Measurements from ENCODE around the gene ARHGAP10.
A peak's percentile ranks its signal among the peaks of the same experiment; 100 is the strongest.
"Not testable (repeated sequence)": the region's sequence is repeated elsewhere in the genome, so short reads cannot be mapped to it uniquely, and the experiment has no call there.

The ARHGAP10 gene

GRCh38 chr4:147847751-147848590 is 116.1 kb downstream of the ARHGAP10 start:
- no peak for DNase-seq (ENCODE audit: low read depth)

- no peak for DNase-seq (ENCODE audit: low read depth)
These were observed 116.7 kb downstream of the ARHGAP10 start for GRCh38 chr4:147848634-147849033.

- DNase-seq (ENCODE audit: low read depth), result no peak
These were observed 119.2 kb downstream of the ARHGAP10 start for GRCh38 chr4:147851135-147851534.

- no peak for DNase-seq (ENCODE audit: low read depth)
These were observed 121.8 kb downstream of the ARHGAP10 start for GRCh38 chr4:147853706-147854105.

- DNase-seq (ENCODE audit: low read depth), result no peak
These were observed 122.3 kb downstream of the ARHGAP10 start for GRCh38 chr4:147854154-147854553.

- DNase-seq (ENCODE audit: low read depth), result no peak
These were observed 123.7 kb downstream of the ARHGAP10 start for GRCh38 chr4:147855571-147856009.

GRCh38 chr4:147860960-147861359 is 129.1 kb downstream of the ARHGAP10 start:
- no peak for DNase-seq (ENCODE audit: low read depth)

GRCh38 chr4:147862043-147862692 is 130.3 kb downstream of the ARHGAP10 start:
- no peak for DNase-seq (ENCODE audit: low read depth)

GRCh38 chr4:147863111-147863747 is 131.3 kb downstream of the ARHGAP10 start:
- DNase-seq (ENCODE audit: low read depth), result no peak

GRCh38 chr4:147863808-147864472 is 132.1 kb downstream of the ARHGAP10 start:
- no peak for DNase-seq (ENCODE audit: low read depth)

GRCh38 chr4:147864607-147865006 is 132.7 kb downstream of the ARHGAP10 start:
- DNase-seq (ENCODE audit: low read depth), result no peak

GRCh38 chr4:147865926-147866325 is 134.0 kb downstream of the ARHGAP10 start:
- DNase-seq (ENCODE audit: low read depth), result no peak

- peak; percentile 79 for DNase-seq (ENCODE audit: low read depth)
These were observed 134.8 kb downstream of the ARHGAP10 start for GRCh38 chr4:147866532-147867271.

- DNase-seq (ENCODE audit: low read depth), result no peak
These were observed 142.2 kb downstream of the ARHGAP10 start for GRCh38 chr4:147874109-147874508.

- no peak for DNase-seq (ENCODE audit: low read depth)
These were observed 145.5 kb downstream of the ARHGAP10 start for GRCh38 chr4:147877308-147877771.

GRCh38 chr4:147879676-147880075 is 147.8 kb downstream of the ARHGAP10 start:
- no peak for DNase-seq (ENCODE audit: low read depth)

GRCh38 chr4:147880511-147880910 is 148.6 kb downstream of the ARHGAP10 start:
- DNase-seq (ENCODE audit: low read depth), result no peak

- no peak for DNase-seq (ENCODE audit: low read depth)
These were observed 152.6 kb downstream of the ARHGAP10 start for GRCh38 chr4:147884536-147884935.

GRCh38 chr4:147885216-147885615 is 153.3 kb downstream of the ARHGAP10 start:
- DNase-seq (ENCODE audit: low read depth), result not testable (repeated sequence)

GRCh38 chr4:147891476-147892115 is 159.7 kb downstream of the ARHGAP10 start:
- DNase-seq (ENCODE audit: low read depth), result no peak

- no peak for DNase-seq (ENCODE audit: low read depth)
These were observed 167.6 kb downstream of the ARHGAP10 start for GRCh38 chr4:147899512-147899911.
